Endothelial cell of umbilical vein (primary cell): ENCODE data around the gene XRCC2. TPM values are rescaled to one million over a fixed set of nuclear protein-coding genes. Genes with fewer than 3 reads are reported as not detected.

Experiments used
- BruUV-seq: library from RNA; stranded (reverse); fragments of 400-500 nt; replicated peaks from 2 replicates; lab custom pipeline; 2021; lab: Mats Ljungman, UMichigan
- CTCF ChIA-PET: fragments of 300-600, 350-600 bp; sonication (Branson Sonifier 250); formaldehyde crosslinking; loops from one replicate; lab custom pipeline; 2021; ENCODE audit warnings: antibody characterized with exemption, inconsistent platforms; lab: Charles Lee
- POLR2A ChIA-PET: fragments of 300-600, 350-600 bp; sonication (Branson Sonifier 250); formaldehyde crosslinking; loops from one replicate; lab custom pipeline; 2021; ENCODE audit warnings: antibody characterized with exemption, inconsistent platforms; lab: Charles Lee
- DNase-seq: peaks from one replicate; pipeline ENCODE4 v3.0.0-alpha.2; 2011; ENCODE audit warnings: low read depth, low spot score
- FAIRE-seq: peaks from 2 replicates; lab custom pipeline; 2011; peaks lifted over from hg19 to GRCh38; lab: Jason Lieb, UNC
- H2AFZ ChIP-seq: 2 replicates; pipeline ENCODE4 v1.6.0; 2012; ENCODE audit warnings: low read depth, low read length, control low read depth, inconsistent platforms
- H3K27ac ChIP-seq: 2 replicates; pipeline ENCODE4 v1.5.1; 2011; ENCODE audit warnings: low read depth, mild to moderate bottlenecking, control low read depth, low read length, moderate library complexity; ENCODE audit not compliant: insufficient read depth
- H3K27me3 ChIP-seq, 2 experiments: 2 replicates each; pipeline versions ENCODE4 v1.6.0 to v1.6.1; 2011; ENCODE audit warnings: low read length in 2 of 2, mixed read lengths in 1 of 2; ENCODE audit not compliant: control insufficient read depth in 2 of 2, insufficient read depth in 2 of 2
- H3K36me3 ChIP-seq, 2 experiments: 2 replicates in 1 of 2; 3 replicates in 1 of 2; pipeline ENCODE4 v1.5.1; 2011; ENCODE audit warnings: low read length in 2 of 2, mild to moderate bottlenecking in 1 of 2, moderate library complexity in 1 of 2; ENCODE audit not compliant: control insufficient read depth in 2 of 2, insufficient read depth in 2 of 2; ENCODE audit errors: extremely low read depth in 1 of 2
- H3K4me1 ChIP-seq: 3 replicates; pipeline ENCODE4 v1.5.1; 2011; ENCODE audit warnings: mild to moderate bottlenecking, low read length; ENCODE audit not compliant: control insufficient read depth, insufficient read depth; ENCODE audit errors: extremely low read depth
- H3K4me2 ChIP-seq: 2 replicates; pipeline ENCODE4 v1.6.1; 2011; ENCODE audit warnings: low read length, control low read depth, mixed read lengths; ENCODE audit not compliant: insufficient read depth
- H3K4me3 ChIP-seq, 3 experiments: fragments of 200-600 bp in 1 of 3; sonication (generic), shearing (Covaris generic) in 1 of 3; replicated peaks in 1 of 3; 2 replicates each; pipeline ENCODE4 v1.5.1; 2011 to 2016; ENCODE audit warnings: control low read depth in 3 of 3, low read length in 3 of 3, mild to moderate bottlenecking in 2 of 3, inconsistent platforms in 1 of 3, low read depth in 1 of 3, moderate library complexity in 1 of 3; ENCODE audit not compliant: insufficient read depth in 1 of 3
- H3K79me2 ChIP-seq: 2 replicates; pipeline ENCODE4 v1.6.0; 2012; ENCODE audit warnings: low read length, inconsistent platforms; ENCODE audit not compliant: control insufficient read depth, insufficient read depth
- H3K9ac ChIP-seq: replicated peaks from 2 replicates; pipeline ENCODE3; 2011; ENCODE audit warnings: low read length, control low read depth; ENCODE audit not compliant: insufficient read depth; ENCODE audit errors: extremely low read depth
- H3K9me1 ChIP-seq: replicated peaks from 3 replicates; pipeline ENCODE4 v1.6.0; 2011; ENCODE audit warnings: mild to moderate bottlenecking, low read length; ENCODE audit not compliant: control insufficient read depth, insufficient read depth; ENCODE audit errors: extremely low read depth
- H3K9me3 ChIP-seq: replicated peaks from 2 replicates; pipeline ENCODE4 v1.5.1; 2012; ENCODE audit warnings: low read length, inconsistent platforms; ENCODE audit not compliant: control insufficient read depth, insufficient read depth
- H4K20me1 ChIP-seq: replicated peaks from 2 replicates; pipeline ENCODE3; 2011; ENCODE audit warnings: mild to moderate bottlenecking, low read length; ENCODE audit not compliant: control insufficient read depth, insufficient read depth; ENCODE audit errors: extremely low read depth
- EZH2 ChIP-seq: IDR thresholded peaks from 2 replicates; pipeline ENCODE4 v1.6.1; 2012; ENCODE audit warnings: borderline replicate concordance, low read depth, mild to moderate bottlenecking, moderate library complexity, low read length, inconsistent platforms; ENCODE audit not compliant: severe bottlenecking
- FOS ChIP-seq: IDR thresholded peaks from 2 replicates; pipeline ENCODE4 v1.6.1; 2011; ENCODE audit warnings: mild to moderate bottlenecking, low read length, moderate library complexity, borderline replicate concordance; ENCODE audit not compliant: insufficient read depth
- JUN ChIP-seq: IDR thresholded peaks from 2 replicates; pipeline ENCODE4 v1.6.1; 2011; ENCODE audit warnings: borderline replicate concordance, low read depth; ENCODE audit not compliant: insufficient read length, insufficient read depth
- POLR2A ChIP-seq: IDR thresholded peaks from 2 replicates; pipeline ENCODE4 v1.6.1; 2012; ENCODE audit warnings: low read depth, mild to moderate bottlenecking, control low read depth, low read length
- dilution Hi-C: fragments of 300-500 bp; cut with MboI; formaldehyde crosslinking; loops from one replicate; pipeline ENCODE4 v1.15.0; 2019; ENCODE audit warnings: low sequenced_read_pairs; ENCODE audit not compliant: extremely low pct_ligation_motif_present
- intact Hi-C: fragments of 100-400 bp; cut with micrococcal nuclease; formaldehyde crosslinking; loops from one replicate; pipeline ENCODE4 v1.10.0; 2022
- polyA plus RNA-seq, 4 experiments: library from polyadenylated mRNA; depleted of rRNA in 3 of 4; stranded (reverse) in 3 of 4; unstranded in 1 of 4; fragments of >200 nt; gene quantifications; 2 replicates each; pipeline versions ENCODE4 v1.2.1 to v1.2.3, GENCODE V29; 2011 to 2012; ENCODE audit warnings: missing spikeins in 1 of 4
- total RNA-seq: library from RNA; stranded (reverse); gene quantifications from 2 replicates; pipeline ENCODE4 v1.2.3, GENCODE V29; 2021
- TF ChIP-seq, protein P1 (sequence below), 2 donors: IDR thresholded peaks; 1 replicate in 1 of 2; 2 replicates in 1 of 2; pipeline ENCODE4 v1.5.1; 2011; ENCODE audit warnings: low read length in 2 of 2, mild to moderate bottlenecking in 2 of 2, moderate library complexity in 2 of 2, control low read depth in 1 of 2, inconsistent platforms in 1 of 2, low read depth in 1 of 2; ENCODE audit not compliant: insufficient read depth in 1 of 2; ENCODE audit errors: extremely low read depth in 1 of 2
- TF ChIP-seq, protein P2 (sequence below): IDR thresholded peaks from 2 replicates; pipeline ENCODE4 v1.6.1; 2011; ENCODE audit not compliant: insufficient read depth, insufficient read length

XRCC2 gene
- total and polyA plus RNA-seq, 2 donors (not counting 3 experiments of a cell fraction or from before 2014, with no cell fraction given), result 2.4 to 8.8 TPM

DNA sequence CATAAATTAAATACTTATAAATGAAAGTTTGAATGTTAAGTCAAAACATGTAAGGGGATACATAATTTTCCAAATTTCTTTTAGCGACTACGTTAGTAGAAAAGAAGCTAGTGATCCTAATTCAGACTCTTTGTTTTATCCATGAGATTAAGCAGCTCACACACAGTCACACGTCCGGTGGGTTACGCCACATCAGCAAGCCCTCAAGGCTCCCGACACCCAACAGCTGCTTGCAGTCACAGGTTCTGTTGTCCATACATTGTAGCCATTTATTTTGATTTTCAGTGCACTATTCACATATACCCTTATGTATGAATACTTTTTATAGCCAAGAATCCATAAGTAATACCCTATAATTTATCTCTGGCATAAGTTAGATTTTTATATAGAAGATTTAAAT, 39.5 kb downstream of the XRCC2 start:
- H2AFZ ChIP-seq, result no peak overlapping the region
- no peak overlapping the region for H3K4me2 ChIP-seq
- ChIA-PET POLR2A (no interaction called here), CTCF (no interaction called here)
- no peaks in the 10 kb centered on the region for H3K4me1 ChIP-seq
- DNase-seq, result no peak
- no peaks in the 10 kb centered on the region for H3K9me1 ChIP-seq
- no peak for FAIRE-seq
- no peaks in the 10 kb centered on the region for H3K27me3 ChIP-seq
- no peaks in the 10 kb centered on the region for H3K36me3 ChIP-seq
- no peak overlapping the region for H3K9ac ChIP-seq
- H3K4me3 ChIP-seq, result no peak overlapping the region
- dilution Hi-C loops (no loop called here), intact Hi-C loops (no loop called here)
- no peaks in the 10 kb centered on the region for H3K9me3 ChIP-seq
- no peak overlapping the region for H3K27ac ChIP-seq
- TF ChIP-seq, protein P1, sequence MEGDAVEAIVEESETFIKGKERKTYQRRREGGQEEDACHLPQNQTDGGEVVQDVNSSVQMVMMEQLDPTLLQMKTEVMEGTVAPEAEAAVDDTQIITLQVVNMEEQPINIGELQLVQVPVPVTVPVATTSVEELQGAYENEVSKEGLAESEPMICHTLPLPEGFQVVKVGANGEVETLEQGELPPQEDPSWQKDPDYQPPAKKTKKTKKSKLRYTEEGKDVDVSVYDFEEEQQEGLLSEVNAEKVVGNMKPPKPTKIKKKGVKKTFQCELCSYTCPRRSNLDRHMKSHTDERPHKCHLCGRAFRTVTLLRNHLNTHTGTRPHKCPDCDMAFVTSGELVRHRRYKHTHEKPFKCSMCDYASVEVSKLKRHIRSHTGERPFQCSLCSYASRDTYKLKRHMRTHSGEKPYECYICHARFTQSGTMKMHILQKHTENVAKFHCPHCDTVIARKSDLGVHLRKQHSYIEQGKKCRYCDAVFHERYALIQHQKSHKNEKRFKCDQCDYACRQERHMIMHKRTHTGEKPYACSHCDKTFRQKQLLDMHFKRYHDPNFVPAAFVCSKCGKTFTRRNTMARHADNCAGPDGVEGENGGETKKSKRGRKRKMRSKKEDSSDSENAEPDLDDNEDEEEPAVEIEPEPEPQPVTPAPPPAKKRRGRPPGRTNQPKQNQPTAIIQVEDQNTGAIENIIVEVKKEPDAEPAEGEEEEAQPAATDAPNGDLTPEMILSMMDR (IDR thresholded peaks at IDR 0.05; ENCODE audit: extremely low read depth in 1 of 2, insufficient read depth in 1 of 2, low read depth in 1 of 2, low read length in 2 of 2), result no peak
- TF ChIP-seq POLR2A, result no peak
- TF ChIP-seq, protein P2, sequence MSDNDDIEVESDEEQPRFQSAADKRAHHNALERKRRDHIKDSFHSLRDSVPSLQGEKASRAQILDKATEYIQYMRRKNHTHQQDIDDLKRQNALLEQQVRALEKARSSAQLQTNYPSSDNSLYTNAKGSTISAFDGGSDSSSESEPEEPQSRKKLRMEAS, result no peak
- no peak for TF ChIP-seq JUN
- TF ChIP-seq EZH2, result no peak
- no peak for TF ChIP-seq FOS
- no peaks in the 10 kb centered on the region for H3K79me2 ChIP-seq
- H4K20me1 ChIP-seq, result no peaks in the 10 kb centered on the region
- BruUV-seq, result no TSS peak

DNA sequence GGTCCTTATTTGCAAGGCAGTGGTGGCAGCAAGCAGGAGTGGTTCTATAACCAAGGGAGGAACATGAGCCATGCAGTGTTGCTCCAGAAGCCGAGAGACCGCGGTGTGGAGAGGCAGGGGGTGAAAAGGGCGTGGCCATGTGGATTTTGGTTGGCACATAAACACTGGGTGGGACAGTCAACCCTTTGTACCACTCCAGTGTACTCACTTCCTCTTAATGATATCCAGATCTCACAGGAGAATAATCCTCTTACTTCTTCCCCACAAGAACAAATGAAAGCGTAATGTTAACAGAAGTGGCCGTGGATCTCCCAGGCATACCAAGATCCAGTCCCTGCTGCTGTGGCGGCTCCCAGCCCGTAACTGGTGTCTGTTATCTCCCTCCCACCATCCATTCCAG, 42.4 kb downstream of the XRCC2 start:
- CTCF ChIA-PET, result no interaction called here
- Histone ChIP-seq H3K79me2 (no peaks in the 10 kb centered on the region), H3K9me1 (no peaks in the 10 kb centered on the region), H3K36me3 (no peaks in the 10 kb centered on the region), H4K20me1 (no peaks in the 10 kb centered on the region), H3K4me3 (no peak overlapping the region), H3K4me1 (no peaks in the 10 kb centered on the region), H2AFZ (no peak overlapping the region), H3K9me3 (no peaks in the 10 kb centered on the region), H3K9ac (no peak overlapping the region), H3K27ac (no peak overlapping the region), H3K27me3 (no peaks in the 10 kb centered on the region), H3K4me2 (no peak overlapping the region)
- POLR2A ChIA-PET, result no interaction called here
- intact Hi-C loops, result no loop called here
- DNase-seq (no peak), FAIRE-seq (no peak)
- TF ChIP-seq EZH2 (no peak), POLR2A (no peak)
- no TSS peak for BruUV-seq
- dilution Hi-C loops, result no loop called here
